Pancreas (tissue), 10 donors: ENCODE data around the gene PLPP1. TPM values are rescaled to one million over a fixed set of nuclear protein-coding genes. Genes with fewer than 3 reads are reported as not detected.

Experiments
- ATAC-seq, 4 donors: fragments of 200-7000 bp; cut with Tn5 transposase; one replicate each; pipeline versions ENCODE4 v1.8.0 to v1.9.1; 2020; ENCODE audit warnings: mild to moderate bottlenecking in 4 of 4, moderate library complexity in 4 of 4
- DNase-seq, 6 donors: peaks; one replicate each; pipeline ENCODE4 v3.0.0-alpha.2; 2020
- FAIRE-seq: peaks from 2 replicates; lab custom pipeline; 2012; peaks lifted over from hg19 to GRCh38; lab: Jason Lieb, UNC
- H3K27ac ChIP-seq, 4 donors: fragments of 200-600 bp; sonication (generic); 1 replicate in 3 of 4; 2 replicates in 1 of 4; pipeline versions ENCODE4 v1.5.0 to v1.8.0; 2020
- H3K27me3 ChIP-seq, 4 donors: fragments of 200-600 bp; one replicate each; pipeline ENCODE4 v1.8.0; 2021
- H3K36me3 ChIP-seq, 3 donors: fragments of 200-600 bp; sonication (generic) in 1 of 3; one replicate each; pipeline versions ENCODE4 v1.5.0 to v1.8.0; 2020 to 2021
- H3K4me1 ChIP-seq, 3 donors: fragments of 200-600 bp; one replicate each; pipeline ENCODE4 v1.8.0; 2021
- H3K4me3 ChIP-seq, 4 donors: fragments of 200-600 bp; sonication (generic) in 2 of 4; one replicate each; pipeline versions ENCODE4 v1.5.0 to v1.8.0; 2020 to 2021
- H3K9me3 ChIP-seq, 4 donors: fragments of 200-600 bp; one replicate each; pipeline ENCODE4 v1.8.0; 2021
- CTCF ChIP-seq, 4 donors: fragments of 200-600 bp; sonication (generic) in 3 of 4; IDR thresholded peaks; one replicate each; pipeline versions ENCODE4 v1.5.0 to v1.8.0; 2021; ENCODE audit warnings: antibody characterized with exemption in 4 of 4
- WGBS, 2 donors: extraction: QIAGEN DNeasy Blood & Tissue Kit; methylation state at CpG; one replicate each; pipeline ENCODE4 v1.1.7; 2013; 5-methylcytosine and 5-hydroxymethylcytosine counted together
- intact Hi-C, 3 donors: fragments of 100-400 bp; cut with DNase I; formaldehyde crosslinking; loops; one replicate each; pipeline versions ENCODE4 v1.11.1 to v1.14.2; 2022
- polyA plus RNA-seq, 2 donors: library from polyadenylated mRNA; stranded (reverse); fragments of 200-250 nt; gene quantifications; one replicate each; pipeline ENCODE4 v1.2.3, GENCODE V29; 2013
- total RNA-seq, 6 donors: library from RNA; stranded (reverse); fragmentation: NEBNext Ultra II Directional in 4 of 6; extraction: Animal tissue kit (Norgen Biotek cat#: 25700) in 4 of 6; gene quantifications; one replicate each; pipeline versions ENCODE4 v1.2.1 to v1.2.4, GENCODE V29; 2021 to 2023
- donor health status: healthy with polysubstance abuse.
- donor health status: DM: no; HTN: no; CAD: no; lungs with moderate emphysema.
- donor health status: DM: no; HTN: no; CAD: no.
- donor health status: control.
- donor health status: control.
- donor health status: Bipolar disorder and iron deficiency.
- donor health status: DM: yes; HTN: yes; CAD: no.
- donor health status: DM: no; HTN: no; CAD: no.
- donor health status: DM: no; HTN: no; CAD: no.
- donor health status: DM: yes; HTN: yes; CAD: no.

Gene PLPP1
- total and polyA plus RNA-seq, 8 donors = 11.5 to 34.9 (median 20.6) TPM

GRCh38 chr5:55421074-55421529, 113.7 kb downstream of the PLPP1 start:
- H3K36me3 ChIP-seq = peaks cover 3 to 35% (median 15%) of the 10 kb centered on the region in 3 donors
- H3K27me3 ChIP-seq = no peaks in the 10 kb centered on the region
- FAIRE-seq = no peak
- no peak overlapping the region for H3K4me3 ChIP-seq
- WGBS, 2 donors = 89 to 94% methylated on average over 4 of the region's 4 CpGs
- TF ChIP-seq CTCF (IDR thresholded peaks at IDR 0.05) = no peak
- no peak for ATAC-seq
- H3K4me1 ChIP-seq = peaks cover 0 to 6% (median 4%) of the 10 kb centered on the region in 3 donors
- DNase-seq = no peak
- no peaks in the 10 kb centered on the region for H3K9me3 ChIP-seq
- no peak overlapping the region for H3K27ac ChIP-seq
- intact Hi-C loops = no loop called here

- no peak for FAIRE-seq
- Histone ChIP-seq H3K4me3 (no peak overlapping the region), H3K27me3 (no peaks in the 10 kb centered on the region), H3K4me1 (peaks cover 4 to 17% (median 5%) of the 10 kb centered on the region in 3 donors), H3K36me3 (peaks cover 3 to 18% (median 15%) of the 10 kb centered on the region in 3 donors), H3K27ac (no peak overlapping the region), H3K9me3 (no peaks in the 10 kb centered on the region)
- DNase-seq = no peak
- peak in 2 of 4 donors; percentile 23 to 29 for ATAC-seq
- intact Hi-C loops = no loop called here
- no peak for TF ChIP-seq CTCF (IDR thresholded peaks at IDR 0.05)
These were observed 115.5 kb downstream of the PLPP1 start for GRCh38 chr5:55418994-55419968.

- Histone ChIP-seq H3K27ac (no peak overlapping the region), H3K4me3 (no peak overlapping the region), H3K4me1 (peaks cover 4 to 17% (median 5%) of the 10 kb centered on the region in 3 donors), H3K9me3 (no peaks in the 10 kb centered on the region), H3K36me3 (peaks cover 0 to 3% (median 0%) of the 10 kb centered on the region in 3 donors), H3K27me3 (no peaks in the 10 kb centered on the region)
- no peak for DNase-seq
- FAIRE-seq = no peak
- ATAC-seq = no peak
- intact Hi-C loops = no loop called here
- no peak for TF ChIP-seq CTCF (IDR thresholded peaks at IDR 0.05)
These were observed 118.5 kb downstream of the PLPP1 start for GRCh38 chr5:55416306-55416705.

GRCh38 chr5:55415071-55415470, 119.7 kb downstream of the PLPP1 start:
- Histone ChIP-seq H3K4me1 (peaks cover 4 to 17% (median 5%) of the 10 kb centered on the region in 3 donors), H3K4me3 (no peak overlapping the region), H3K27me3 (no peaks in the 10 kb centered on the region), H3K27ac (no peak overlapping the region), H3K9me3 (no peaks in the 10 kb centered on the region), H3K36me3 (peaks cover 0 to 3% (median 0%) of the 10 kb centered on the region in 3 donors)
- intact Hi-C loops = no loop called here
- TF ChIP-seq CTCF (IDR thresholded peaks at IDR 0.05) = no peak
- ATAC-seq = peak; percentile 44 to 79 (median 52)
- no peak for DNase-seq
- no peak for FAIRE-seq

GRCh38 chr5:55413644-55414043, 121.1 kb downstream of the PLPP1 start:
- 81 to 88% methylated on average over 2 of the region's 2 CpGs for WGBS, 2 donors

More at GRCh38 chr5:55413644-55414043, 121.1 kb downstream of the PLPP1 start:
- Histone ChIP-seq H3K9me3 (no peaks in the 10 kb centered on the region), H3K4me1 (peaks cover 0 to 17% (median 5%) of the 10 kb centered on the region in 3 donors), H3K27ac (no peak overlapping the region), H3K4me3 (no peak overlapping the region), H3K36me3 (peaks cover 0 to 3% (median 0%) of the 10 kb centered on the region in 3 donors), H3K27me3 (no peaks in the 10 kb centered on the region)
- FAIRE-seq = no peak
- no peak for ATAC-seq
- DNase-seq = no peak
- TF ChIP-seq CTCF (IDR thresholded peaks at IDR 0.05) = no peak
- intact Hi-C loops = no loop called here
